ENCODE measurements around the gene JAK1.

DNA sequence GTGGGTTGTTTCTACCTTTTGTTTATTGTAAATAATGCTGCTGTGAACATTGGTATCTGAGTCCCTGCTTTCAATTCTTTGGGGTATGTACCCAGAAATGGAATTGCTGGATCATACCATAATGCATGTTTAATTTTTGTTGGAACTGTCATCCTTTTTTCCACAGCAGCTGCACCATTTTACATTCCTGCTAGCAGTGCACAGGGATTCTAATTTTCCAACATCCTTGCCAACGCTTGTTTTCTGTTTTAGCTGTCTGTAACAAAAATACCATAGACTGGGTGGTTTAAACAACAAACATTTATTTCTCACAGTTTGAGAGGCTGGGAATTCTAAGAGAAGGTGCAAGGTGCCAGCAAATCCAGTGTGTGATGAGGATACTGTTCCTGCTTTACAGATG is 156.3 kb downstream of the JAK1 start:
- TF ChIP-seq POLR2A (IDR thresholded peaks at IDR 0.05; ENCODE audit: low read length) (no peak), RCOR1 (IDR thresholded peaks at IDR 0.05; ENCODE audit: low read depth, low read length) (no peak), MAFK (IDR thresholded peaks at IDR 0.05; ENCODE audit: partially characterized antibody) (no peak)
- TF ChIP-seq, protein P1, sequence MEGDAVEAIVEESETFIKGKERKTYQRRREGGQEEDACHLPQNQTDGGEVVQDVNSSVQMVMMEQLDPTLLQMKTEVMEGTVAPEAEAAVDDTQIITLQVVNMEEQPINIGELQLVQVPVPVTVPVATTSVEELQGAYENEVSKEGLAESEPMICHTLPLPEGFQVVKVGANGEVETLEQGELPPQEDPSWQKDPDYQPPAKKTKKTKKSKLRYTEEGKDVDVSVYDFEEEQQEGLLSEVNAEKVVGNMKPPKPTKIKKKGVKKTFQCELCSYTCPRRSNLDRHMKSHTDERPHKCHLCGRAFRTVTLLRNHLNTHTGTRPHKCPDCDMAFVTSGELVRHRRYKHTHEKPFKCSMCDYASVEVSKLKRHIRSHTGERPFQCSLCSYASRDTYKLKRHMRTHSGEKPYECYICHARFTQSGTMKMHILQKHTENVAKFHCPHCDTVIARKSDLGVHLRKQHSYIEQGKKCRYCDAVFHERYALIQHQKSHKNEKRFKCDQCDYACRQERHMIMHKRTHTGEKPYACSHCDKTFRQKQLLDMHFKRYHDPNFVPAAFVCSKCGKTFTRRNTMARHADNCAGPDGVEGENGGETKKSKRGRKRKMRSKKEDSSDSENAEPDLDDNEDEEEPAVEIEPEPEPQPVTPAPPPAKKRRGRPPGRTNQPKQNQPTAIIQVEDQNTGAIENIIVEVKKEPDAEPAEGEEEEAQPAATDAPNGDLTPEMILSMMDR (IDR thresholded peaks at IDR 0.05), result no peak
- TF ChIP-seq, protein P2, sequence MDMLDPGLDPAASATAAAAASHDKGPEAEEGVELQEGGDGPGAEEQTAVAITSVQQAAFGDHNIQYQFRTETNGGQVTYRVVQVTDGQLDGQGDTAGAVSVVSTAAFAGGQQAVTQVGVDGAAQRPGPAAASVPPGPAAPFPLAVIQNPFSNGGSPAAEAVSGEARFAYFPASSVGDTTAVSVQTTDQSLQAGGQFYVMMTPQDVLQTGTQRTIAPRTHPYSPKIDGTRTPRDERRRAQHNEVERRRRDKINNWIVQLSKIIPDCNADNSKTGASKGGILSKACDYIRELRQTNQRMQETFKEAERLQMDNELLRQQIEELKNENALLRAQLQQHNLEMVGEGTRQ (IDR thresholded peaks at IDR 0.05), result no peak
